Astrocyte of the spinal cord (primary cell): ENCODE measurements around the gene C4orf36.

Experiments
- DNase-seq: peaks from one replicate; pipeline ENCODE4 v3.0.0; 2011; ENCODE audit warnings: low read depth, low spot score
- H3K4me3 ChIP-seq: 2 replicates; pipeline ENCODE4 v1.5.1; 2011; ENCODE audit warnings: low read depth, mild to moderate bottlenecking, low read length, moderate library complexity
- in situ Hi-C: cut with HindIII; loops from 2 replicates; pipeline ENCODE4 v1.10.0; 2017; ENCODE audit warnings: low sequenced_read_pairs
- TF ChIP-seq, protein P1 (sequence below): IDR thresholded peaks from 2 replicates; pipeline ENCODE4 v1.5.1; 2012; ENCODE audit warnings: low read depth, mild to moderate bottlenecking, low read length, inconsistent platforms

The C4orf36 gene

DNA sequence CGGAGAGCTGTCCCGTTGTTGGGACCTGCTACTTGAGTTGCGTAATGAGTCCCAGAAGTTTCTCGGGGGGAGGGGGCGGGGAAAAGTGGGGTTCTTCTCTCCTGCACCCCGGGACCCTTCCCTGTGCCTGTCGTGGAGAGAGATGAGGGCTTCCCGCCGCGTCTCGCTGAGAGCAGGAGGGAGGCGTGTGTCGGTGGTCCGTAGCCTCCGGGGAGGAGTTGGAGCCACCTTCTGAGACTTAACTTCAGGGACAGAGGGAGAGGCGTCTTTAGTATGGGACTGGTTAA lies 43.3 kb upstream of the C4orf36 start:
- no peak for DNase-seq
- H3K4me3 ChIP-seq: peak overlapping the region; percentile 84
- TF ChIP-seq, protein P1, sequence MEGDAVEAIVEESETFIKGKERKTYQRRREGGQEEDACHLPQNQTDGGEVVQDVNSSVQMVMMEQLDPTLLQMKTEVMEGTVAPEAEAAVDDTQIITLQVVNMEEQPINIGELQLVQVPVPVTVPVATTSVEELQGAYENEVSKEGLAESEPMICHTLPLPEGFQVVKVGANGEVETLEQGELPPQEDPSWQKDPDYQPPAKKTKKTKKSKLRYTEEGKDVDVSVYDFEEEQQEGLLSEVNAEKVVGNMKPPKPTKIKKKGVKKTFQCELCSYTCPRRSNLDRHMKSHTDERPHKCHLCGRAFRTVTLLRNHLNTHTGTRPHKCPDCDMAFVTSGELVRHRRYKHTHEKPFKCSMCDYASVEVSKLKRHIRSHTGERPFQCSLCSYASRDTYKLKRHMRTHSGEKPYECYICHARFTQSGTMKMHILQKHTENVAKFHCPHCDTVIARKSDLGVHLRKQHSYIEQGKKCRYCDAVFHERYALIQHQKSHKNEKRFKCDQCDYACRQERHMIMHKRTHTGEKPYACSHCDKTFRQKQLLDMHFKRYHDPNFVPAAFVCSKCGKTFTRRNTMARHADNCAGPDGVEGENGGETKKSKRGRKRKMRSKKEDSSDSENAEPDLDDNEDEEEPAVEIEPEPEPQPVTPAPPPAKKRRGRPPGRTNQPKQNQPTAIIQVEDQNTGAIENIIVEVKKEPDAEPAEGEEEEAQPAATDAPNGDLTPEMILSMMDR: no peak
- in situ Hi-C loops: no loop called here

DNA sequence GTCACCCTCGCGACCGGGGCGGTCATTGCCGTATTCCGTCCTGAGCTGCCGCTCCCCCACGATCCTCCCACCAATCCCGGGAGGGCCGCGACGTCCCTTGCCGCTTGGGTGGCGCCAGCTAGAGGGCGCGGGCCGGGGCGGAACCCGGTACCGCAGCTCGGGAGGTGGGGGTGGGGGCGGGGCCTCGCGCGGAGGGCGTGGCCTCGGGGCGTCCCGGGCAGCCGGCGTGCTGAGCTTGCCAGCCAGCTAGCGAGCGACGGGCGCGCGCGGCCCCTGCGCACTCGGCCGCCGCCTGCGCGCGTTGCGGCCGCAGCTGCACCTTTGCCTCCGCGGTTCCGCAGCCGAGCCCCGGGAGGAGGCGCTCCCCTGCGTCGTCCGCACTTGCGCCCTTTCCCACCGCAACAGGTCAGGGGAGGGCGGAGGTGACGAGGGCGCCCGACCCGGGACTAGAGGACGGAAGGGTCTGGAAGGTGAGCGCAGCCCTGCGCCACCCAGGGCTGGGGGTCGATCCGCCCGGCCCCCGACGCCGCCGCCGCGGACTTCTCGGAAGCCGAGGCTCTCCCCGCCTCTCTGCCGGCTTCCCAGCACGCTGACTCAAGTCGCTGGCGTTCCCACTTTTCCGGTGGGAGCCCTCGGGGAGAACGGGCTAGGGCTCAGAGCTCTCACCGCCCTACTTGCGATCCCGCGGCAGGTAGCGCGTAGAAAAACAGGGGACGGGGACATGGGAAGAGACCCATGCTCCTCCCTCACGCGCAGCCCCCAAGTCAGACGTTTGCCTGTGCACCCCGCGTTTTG lies 42.7 kb upstream of the C4orf36 start, which contains the start of gene AFF1:
TSS of gene AFF1 (plus strand) at position 241 of the 795 bp plus-strand sequence. CDS start 13,523 bp downstream, outside the sequence.
- in situ Hi-C loops: no loop called here
- DNase-seq: peak; percentile 88
- peak within 1 kb of the TSS; percentile 84 for H3K4me3 ChIP-seq
- TF ChIP-seq, protein P1: peak; percentile 34

DNA sequence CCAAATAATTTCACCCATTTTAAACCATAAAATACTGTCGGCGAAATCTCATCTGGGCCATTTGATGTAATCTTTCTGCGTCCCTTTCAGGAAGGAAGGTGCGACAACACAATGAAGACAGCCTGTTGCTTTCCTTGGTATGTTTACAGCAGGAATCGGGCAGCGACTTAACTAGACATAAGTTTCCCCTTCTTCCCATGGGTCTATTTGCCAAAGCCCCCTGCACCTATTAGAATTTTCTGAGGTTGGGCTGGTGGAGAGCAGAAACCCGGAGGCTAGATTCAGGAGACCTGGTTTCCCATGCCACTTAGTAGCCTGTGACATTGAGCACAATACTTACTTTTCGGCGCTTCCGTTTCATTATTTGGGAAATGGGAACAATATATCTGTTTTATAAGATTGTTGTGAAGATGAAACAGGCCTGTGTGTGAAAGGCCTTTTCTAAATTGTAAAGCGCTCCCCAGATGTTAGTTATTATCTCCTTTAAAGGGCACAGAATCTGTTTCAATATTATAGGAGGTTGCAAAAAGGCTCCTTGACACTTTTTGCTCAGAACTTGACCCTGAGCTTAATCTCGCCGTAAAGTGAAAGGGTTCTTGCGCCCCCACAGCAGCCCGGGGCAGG lies 42.0 kb upstream of the C4orf36 start:
- in situ Hi-C loops: no loop called here

DNA sequence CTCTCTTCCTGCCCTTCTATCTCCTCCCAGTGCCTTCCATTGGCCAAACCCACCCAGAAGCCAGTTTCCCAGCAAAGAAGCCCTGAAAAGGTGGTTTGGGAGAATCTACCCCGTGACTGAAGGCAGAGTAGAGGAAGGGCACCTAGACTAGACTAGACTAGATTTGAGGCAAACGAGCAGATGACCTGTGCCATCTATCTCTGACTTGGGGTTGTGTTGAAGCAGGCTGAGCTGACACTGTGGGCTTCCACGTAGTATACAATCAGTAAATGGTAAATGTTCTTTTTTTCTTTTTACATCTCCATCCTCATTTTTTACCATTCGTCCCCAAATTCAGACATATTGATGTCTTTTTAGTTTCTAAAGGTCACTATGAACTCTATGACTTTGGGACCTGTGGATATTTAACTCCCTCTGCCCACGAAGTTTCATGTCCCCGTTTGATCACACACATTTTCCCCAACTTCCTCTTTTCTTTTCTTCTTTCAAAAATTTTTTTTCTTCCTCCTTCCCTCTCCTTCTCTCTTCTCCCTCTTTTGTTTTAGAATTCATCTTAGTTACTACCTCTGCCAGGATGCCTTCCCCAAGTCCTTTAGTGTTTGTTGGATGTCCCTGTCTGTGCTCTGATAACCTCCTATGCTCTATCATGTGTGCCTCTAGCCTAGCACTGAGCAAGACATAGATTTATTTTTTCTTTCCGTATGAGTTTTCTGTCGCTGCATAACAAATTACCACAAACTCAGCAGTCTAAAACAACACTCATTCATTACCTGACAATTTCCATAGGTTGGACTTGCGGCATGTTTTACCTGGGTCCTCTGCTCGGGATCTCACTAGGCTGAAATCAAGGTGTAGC lies 36.4 kb upstream of the C4orf36 start:
- TF ChIP-seq, protein P1: no peak
- H3K4me3 ChIP-seq: no peak overlapping the region
- DNase-seq: no peak
- in situ Hi-C loops: no loop called here

More for the DNA sequence above, 42.0 kb upstream of the C4orf36 start:
- DNase-seq: peak; percentile 18
- TF ChIP-seq, protein P1: no peak
- H3K4me3 ChIP-seq: peak overlapping the region; percentile 84

DNA sequence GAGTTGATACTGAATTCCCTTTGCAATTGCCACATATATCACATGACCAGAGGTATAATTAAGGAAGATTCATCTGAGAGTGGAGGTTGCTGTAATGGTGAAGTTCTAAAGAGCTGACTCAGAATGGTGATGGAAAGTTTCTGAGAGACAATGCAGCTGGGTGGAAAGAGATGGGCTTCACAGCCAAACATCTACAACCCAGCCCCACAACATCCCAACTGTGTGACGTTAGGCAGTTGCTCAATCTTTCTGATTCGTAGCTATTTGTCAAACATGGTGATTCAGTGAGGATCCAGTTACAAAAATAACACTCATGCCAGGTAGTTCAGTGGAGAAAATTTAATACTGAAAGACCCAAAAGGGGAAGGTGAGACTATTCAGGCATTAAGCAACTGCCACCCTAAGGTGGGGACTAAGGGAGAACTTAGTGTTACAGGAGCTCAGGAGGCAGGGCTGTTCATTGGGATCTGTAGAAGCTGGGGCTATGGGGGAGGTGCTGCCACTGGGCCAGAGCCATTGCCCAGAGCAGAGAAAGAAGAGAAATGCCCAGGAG lies 35.7 kb upstream of the C4orf36 start:
- TF ChIP-seq, protein P1: no peak
- DNase-seq: peak; percentile 92
- H3K4me3 ChIP-seq: no peak overlapping the region
- in situ Hi-C loops: no loop called here

DNA sequence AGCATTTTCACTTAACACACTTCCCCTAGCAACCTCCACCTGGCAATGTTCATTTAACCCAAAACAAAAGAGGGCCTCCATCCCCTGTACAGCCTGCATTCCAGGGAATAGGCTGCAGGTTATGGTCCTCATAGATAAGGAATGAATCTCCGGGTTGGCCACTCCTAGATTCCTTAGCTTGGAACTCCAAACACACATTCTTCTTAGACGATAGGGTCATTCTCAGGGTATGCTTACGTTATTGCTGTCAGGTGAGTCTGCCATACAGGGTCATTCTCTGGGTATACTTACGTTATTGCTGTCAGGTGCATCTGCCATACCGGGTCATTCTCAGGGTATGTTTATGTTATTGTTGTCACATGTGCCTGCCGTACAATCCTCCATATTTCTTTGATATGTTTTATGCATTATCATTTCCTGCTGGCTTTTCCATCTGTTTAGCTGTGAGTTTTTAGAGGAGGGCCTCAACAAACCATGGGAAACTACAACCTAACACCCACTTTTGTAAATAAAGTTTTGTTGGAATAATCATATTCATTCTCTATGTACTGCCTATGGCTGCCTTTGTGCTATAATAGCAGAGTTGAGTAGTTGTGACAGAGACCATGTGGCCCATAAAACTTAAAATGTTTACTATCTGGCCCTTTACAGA lies 34.3 kb upstream of the C4orf36 start:
- TF ChIP-seq, protein P1: no peak
- DNase-seq: no peak
- in situ Hi-C loops: no loop called here
- H3K4me3 ChIP-seq: no peak overlapping the region
